ENCODE measurements around the gene RPL28. TPM values are rescaled to one million over a fixed set of nuclear protein-coding genes. Genes with fewer than 3 reads are reported as not detected.

Gene RPL28
- total RNA-seq = 597 and 618 TPM in 2 replicates

- DNase-seq (ENCODE audit: extremely low read depth, low read depth, low spot score) = peak; percentile 93
Observed at GRCh38 chr19:55385724-55386492, at the start of gene RPL28. Gene RPL28, plus strand, starts transcription at chr19:55385932. Its CDS starts 426 bp downstream, at chr19:55386358.

- DNase-seq (ENCODE audit: extremely low read depth, low read depth, low spot score) = no peak
Observed at GRCh38 chr19:55336101-55336500, 49.6 kb upstream of the RPL28 start.

GRCh38 chr19:55339105-55339888, 46.4 kb upstream of the RPL28 start, which contains the start of gene KMT5C:
Gene KMT5C, plus strand, starts transcription at chr19:55339876. Its CDS starts 2,061 bp downstream, at chr19:55341937.
- DNase-seq (ENCODE audit: extremely low read depth, low read depth, low spot score) = peak; percentile 100

- DNase-seq (ENCODE audit: extremely low read depth, low read depth, low spot score) = no peak
Observed at GRCh38 chr19:55339889-55340783, 45.6 kb upstream of the RPL28 start.

GRCh38 chr19:55340784-55341147, 45.0 kb upstream of the RPL28 start:
- DNase-seq (ENCODE audit: extremely low read depth, low read depth, low spot score) = no peak

DNA sequence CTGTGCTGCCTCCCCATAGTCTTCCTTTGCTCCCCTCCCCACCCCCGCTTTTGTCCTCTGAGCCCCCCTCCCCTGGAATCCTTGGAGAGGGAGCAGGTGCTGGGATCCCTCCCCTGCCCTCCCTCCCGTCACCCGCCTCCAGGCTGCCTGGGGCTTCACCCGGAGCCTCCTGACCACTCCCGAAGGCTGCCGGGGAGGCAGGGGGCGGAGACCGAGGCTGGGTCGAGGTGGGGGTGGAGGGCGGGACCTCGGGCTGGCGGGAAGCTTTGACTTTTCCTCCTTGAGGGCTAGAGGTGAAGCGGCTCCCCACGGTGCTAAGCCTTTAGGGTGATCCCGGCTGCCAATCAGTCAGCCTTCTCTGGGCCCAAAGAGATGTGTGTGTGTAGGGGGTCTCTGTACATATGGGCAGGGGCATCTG, 44.6 kb upstream of the RPL28 start:
- DNase-seq (ENCODE audit: extremely low read depth, low read depth, low spot score) = no peak

DNA sequence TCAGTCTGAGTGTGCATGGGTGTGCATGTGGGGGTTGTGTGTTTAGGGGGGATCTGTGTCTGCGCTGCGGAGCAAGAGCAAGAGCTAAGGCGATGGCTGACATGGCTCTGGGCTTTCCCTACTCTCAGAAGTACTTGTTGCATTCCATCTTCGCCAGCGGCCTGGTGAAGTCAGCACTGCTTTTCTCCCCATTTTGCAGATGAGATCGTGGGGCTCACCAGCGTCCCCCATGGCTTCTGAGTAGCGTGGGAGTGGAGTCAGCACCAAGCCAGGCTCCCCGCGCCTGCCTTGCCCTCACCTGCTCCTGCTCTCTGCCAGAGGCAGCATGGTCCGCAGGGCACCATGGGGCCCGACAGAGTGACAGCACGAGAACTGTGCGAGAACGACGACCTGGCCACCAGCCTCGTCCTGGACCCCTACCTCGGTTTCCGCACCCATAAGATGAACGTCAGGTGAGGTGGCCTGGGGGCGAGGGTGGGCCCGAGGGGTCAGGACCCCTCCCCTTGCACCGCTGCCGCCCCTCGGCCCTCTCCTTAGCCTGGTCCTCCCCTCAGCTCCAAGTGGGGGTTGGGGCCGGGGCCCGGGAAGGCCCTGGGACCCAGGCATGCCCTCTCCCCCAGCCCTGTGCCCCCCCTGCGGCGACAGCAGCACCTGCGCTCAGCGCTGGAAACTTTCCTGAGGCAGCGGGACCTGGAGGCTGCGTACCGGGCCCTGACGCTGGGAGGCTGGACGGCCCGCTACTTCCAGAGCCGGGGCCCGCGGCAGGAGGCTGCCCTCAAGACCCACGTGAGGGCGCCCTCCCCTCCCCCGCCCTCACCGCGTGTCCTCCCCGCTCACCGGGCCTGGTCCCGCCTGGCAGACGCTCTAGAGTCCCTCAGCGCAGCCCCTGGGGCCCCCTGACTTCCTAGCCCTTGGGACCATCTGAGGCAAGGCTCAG, 43.9 kb upstream of the RPL28 start:
- DNase-seq (ENCODE audit: extremely low read depth, low read depth, low spot score) = no peak

GRCh38 chr19:55344444-55344843, 41.3 kb upstream of the RPL28 start:
- DNase-seq (ENCODE audit: extremely low read depth, low read depth, low spot score) = no peak

DNA sequence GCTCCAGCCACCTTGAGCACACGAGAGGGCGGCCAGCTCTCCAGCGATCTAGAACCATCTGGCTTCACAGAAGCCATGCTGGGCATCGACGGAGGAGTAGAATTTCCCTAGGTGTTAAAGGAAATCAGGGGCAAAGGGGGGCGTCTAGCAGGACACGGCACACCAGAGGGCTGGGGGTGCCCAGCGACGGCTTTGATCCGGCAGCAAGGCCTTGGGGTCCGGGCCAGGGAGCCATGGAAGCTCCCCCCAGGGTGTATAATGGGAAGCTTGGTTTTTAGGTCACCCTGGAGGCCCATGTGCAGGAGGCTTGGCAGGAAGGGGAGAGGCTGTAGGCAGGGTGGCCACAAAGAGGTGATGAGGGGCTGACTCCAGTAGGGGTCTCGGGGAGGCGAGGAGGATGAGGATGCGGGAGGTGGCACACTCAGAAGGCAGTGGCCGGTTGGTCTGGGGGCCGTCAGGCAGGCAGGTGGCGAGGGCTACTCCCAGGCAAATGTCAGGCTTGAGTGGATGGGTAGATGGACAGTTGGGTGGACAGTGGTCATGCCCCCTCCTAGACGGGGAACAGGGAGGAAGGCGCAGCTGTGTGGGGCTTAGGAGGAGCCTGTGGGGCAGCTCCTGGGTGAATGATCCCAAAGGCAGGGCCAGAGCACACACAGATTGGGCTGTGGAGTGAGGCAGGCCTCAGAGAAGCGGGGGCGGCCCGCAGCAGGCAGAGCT, 40.5 kb upstream of the RPL28 start:
- DNase-seq (ENCODE audit: extremely low read depth, low read depth, low spot score) = no peak

GRCh38 chr19:55345818-55346724, 39.7 kb upstream of the RPL28 start:
- DNase-seq (ENCODE audit: extremely low read depth, low read depth, low spot score) = no peak

- DNase-seq (ENCODE audit: extremely low read depth, low read depth, low spot score) = no peak
Observed at GRCh38 chr19:55346725-55347441, 38.8 kb upstream of the RPL28 start.

DNA sequence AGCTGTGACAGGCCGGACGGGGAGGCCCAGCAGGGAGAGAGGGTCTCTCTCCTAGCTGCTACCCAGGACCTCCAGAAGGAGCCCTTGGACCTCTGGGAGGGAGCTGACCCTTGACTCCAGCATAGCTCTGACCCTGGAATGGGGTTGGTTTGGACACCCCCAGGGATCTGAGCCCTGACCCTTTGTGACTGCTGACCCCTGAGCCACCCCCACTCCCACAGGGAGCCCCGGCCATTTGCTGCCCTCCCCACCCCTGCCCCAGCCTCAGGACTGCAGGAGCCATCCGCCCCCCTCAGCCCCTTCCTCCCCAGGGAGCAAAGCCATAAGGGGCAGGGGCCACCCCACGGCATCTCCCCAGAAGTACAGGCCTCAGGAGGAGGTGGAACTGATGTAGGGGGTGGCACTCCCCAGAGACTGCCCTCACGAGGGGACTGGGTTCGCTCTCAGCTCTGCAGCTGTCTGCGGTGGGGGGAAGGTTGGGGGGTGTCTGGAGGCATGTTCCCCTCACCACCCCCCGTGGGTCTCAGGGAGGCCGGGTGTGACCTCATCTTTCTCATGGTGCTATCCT, 38.2 kb upstream of the RPL28 start:
- no peak for DNase-seq (ENCODE audit: extremely low read depth, low read depth, low spot score)

- DNase-seq (ENCODE audit: extremely low read depth, low read depth, low spot score) = no peak
Observed at GRCh38 chr19:55348317-55349034, 37.3 kb upstream of the RPL28 start.

DNA sequence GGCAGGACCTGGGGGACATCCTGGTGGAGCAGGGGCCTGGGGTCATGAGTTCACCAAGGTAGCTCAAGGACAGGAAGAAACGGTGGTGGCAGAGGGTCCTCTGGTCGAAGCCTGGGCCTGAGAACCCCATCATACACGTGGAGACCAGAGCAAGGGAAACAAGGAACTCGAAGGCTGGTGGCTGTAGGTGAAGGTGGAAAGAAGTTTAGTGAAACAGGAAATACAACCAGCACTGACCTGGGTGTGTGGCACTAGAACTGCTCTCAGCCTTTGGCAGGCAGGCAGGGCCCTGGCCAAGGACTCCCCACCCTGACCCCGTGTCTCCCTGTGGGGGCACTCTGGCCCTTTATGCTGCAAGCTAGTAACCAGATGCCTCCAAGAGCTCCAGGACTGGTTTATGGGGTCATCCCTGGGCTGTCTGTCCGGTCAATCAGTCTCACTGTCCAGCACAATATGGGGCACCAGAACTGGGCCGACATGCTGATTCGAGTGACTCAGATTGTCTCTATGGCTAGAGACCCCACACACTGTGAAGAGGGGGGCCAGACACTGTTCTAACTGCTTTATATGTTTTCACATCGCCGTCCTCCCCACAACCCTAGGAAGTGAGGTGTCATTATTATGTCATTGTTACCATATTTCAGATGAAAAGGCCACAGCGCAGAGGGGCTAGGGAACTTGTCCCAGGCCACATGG, 35.0 kb upstream of the RPL28 start:
- DNase-seq (ENCODE audit: extremely low read depth, low read depth, low spot score) = no peak

DNA sequence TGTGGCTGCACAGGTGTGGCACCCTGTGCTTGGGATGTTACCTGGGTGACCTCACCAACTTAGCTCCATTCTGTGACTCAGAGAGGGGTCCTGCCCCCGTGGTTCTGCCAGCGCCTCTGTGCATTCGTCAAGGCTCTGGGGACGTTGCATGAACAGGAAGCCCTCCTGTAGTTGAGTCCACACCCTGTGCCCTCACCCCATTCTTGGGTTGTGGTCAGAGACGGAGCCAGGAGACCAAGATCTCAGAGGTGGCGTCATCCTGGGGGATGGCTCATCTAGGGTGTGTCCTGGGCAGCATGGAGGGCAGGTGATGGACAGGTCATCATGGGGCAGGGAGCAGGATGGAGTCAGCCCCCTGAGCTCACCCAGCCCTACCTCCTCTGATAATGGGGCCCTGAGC, 33.7 kb upstream of the RPL28 start:
- no peak for DNase-seq (ENCODE audit: extremely low read depth, low read depth, low spot score)

GRCh38 chr19:55352549-55353145, 33.1 kb upstream of the RPL28 start:
- DNase-seq (ENCODE audit: extremely low read depth, low read depth, low spot score) = no peak

All from glomerular endothelial cell (primary cell).